Measurements from ENCODE around the gene ZNF592. TPM values are rescaled to one million over a fixed set of nuclear protein-coding genes. Genes with fewer than 3 reads are reported as not detected.

The ZNF592 gene
- total and polyA plus RNA-seq, 9 of the 15 experiments (the other 6 are each of a cell fraction or from before 2014, with no cell fraction given): 0.88 to 23.8 (median 7.4) TPM

- no peak for TF ChIP-seq ID3 (CRISPR knock-in tag; IDR thresholded peaks at IDR 0.05)
- peak; percentile 76 for TF ChIP-seq ID3 (tag; IDR thresholded peaks at IDR 0.05)
- peak; percentile 56 for TF ChIP-seq BRD9 (IDR thresholded peaks at IDR 0.05; ENCODE audit: low read depth, partially characterized antibody)
- peak; percentile 82 for TF ChIP-seq PKNOX1 (IDR thresholded peaks at IDR 0.05)
- no peak for TF ChIP-seq RBM25 (IDR thresholded peaks at IDR 0.05; ENCODE audit: low read depth, low read length, severe bottlenecking)
- no peak for TF ChIP-seq PBX2 (CRISPR knock-in tag; IDR thresholded peaks at IDR 0.05; ENCODE audit: low read depth)
- TF ChIP-seq PBX2 (tag; conservative IDR thresholded peaks at IDR 0.05; ENCODE audit: low read depth): no peak
- TF ChIP-seq KAT8 (IDR thresholded peaks at IDR 0.05; ENCODE audit: low read depth): no peak
- TF ChIP-seq ZNF143 (CRISPR knock-in tag; IDR thresholded peaks at IDR 0.05): no peak
- no peak for TF ChIP-seq ZNF165 (CRISPR knock-in tag; IDR thresholded peaks at IDR 0.05; ENCODE audit: borderline replicate concordance)
- no peak for TF ChIP-seq HNRNPH1 (optimal IDR thresholded peaks at IDR 0.05; ENCODE audit: low read depth, low read length)
- no peak for TF ChIP-seq NELFE (IDR thresholded peaks at IDR 0.05; ENCODE audit: insufficient read depth, insufficient read length)
- no peak for TF ChIP-seq TBL1XR1 (IDR thresholded peaks at IDR 0.05; ENCODE audit: low read length in 2 of 2)
- peak; percentile 84 for TF ChIP-seq BHLHE40 (IDR thresholded peaks at IDR 0.05; ENCODE audit: low read length)
- no peak for TF ChIP-seq HDAC3 (IDR thresholded peaks at IDR 0.05; ENCODE audit: borderline replicate concordance, partially characterized antibody)
- TF ChIP-seq PHF20 (IDR thresholded peaks at IDR 0.05; ENCODE audit: partially characterized antibody): peak; percentile 94
- peak; percentile 69; the same call in 1 of the 2 replicates for TF ChIP-seq KLF1 (tag; IDR thresholded peaks at IDR 0.05)
- TF ChIP-seq ZNF696 (CRISPR knock-in tag; conservative IDR thresholded peaks at IDR 0.05): no peak
- no peak for TF ChIP-seq DLX4 (CRISPR knock-in tag; IDR thresholded peaks at IDR 0.05)
- TF ChIP-seq DEAF1 (CRISPR knock-in tag; IDR thresholded peaks at IDR 0.05): no peak
- TF ChIP-seq RHOXF2B (CRISPR knock-in tag; conservative IDR thresholded peaks at IDR 0.05): no peak
- TF ChIP-seq XRCC3 (IDR thresholded peaks at IDR 0.05): no peak
- TF ChIP-seq ZNF140 (CRISPR knock-in tag; IDR thresholded peaks at IDR 0.05): no peak
- TF ChIP-seq NFE2L1 (tag; IDR thresholded peaks at IDR 0.05; ENCODE audit: borderline replicate concordance, low read depth): no peak
Observed at GRCh38 chr15:84716036-84716732, 32.2 kb upstream of the ZNF592 start, which contains the start of gene SEC11A (continued).

All from K562 (cell line).